SH-SY5Y (cell line): ENCODE results near the gene SUSD6.

ENCODE experiments used
- GATA2 ChIP-seq: IDR thresholded peaks from 2 replicates; pipeline ENCODE4 v1.6.1; 2011; ENCODE audit warnings: mild to moderate bottlenecking, low read depth, low read length
- GATA3 ChIP-seq: IDR thresholded peaks from 2 replicates; pipeline ENCODE4 v1.6.1; 2011; ENCODE audit warnings: low read depth, mild to moderate bottlenecking, low read length, moderate library complexity

DNA sequence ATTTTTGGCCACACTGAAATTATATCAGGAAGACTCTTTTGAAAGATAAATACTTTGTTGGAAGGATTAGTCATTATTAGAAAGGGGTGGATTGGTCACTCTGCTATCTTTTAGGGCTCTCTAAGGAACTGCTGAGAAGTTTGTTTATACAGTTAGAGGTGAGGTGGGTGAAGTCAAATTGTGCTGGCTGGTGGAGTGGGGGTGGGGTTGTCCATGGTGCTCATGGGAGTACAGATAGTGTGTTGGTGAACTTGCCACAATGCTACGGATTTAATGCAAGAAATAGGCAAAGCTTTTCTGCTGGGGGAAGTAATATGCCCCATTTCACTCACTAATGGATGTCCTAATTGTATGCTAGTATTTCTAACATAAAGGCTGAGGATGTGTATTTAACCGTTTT, 35.8 kb downstream of the SUSD6 start:
- TF ChIP-seq GATA2 (no peak), GATA3 (no peak)
